K562 (cell line): ENCODE measurements around the gene CKM. TPM values are rescaled to one million over a fixed set of nuclear protein-coding genes. Genes with fewer than 3 reads are reported as not detected.

Experiments
- ATAC-seq: fragments of 200-7000 bp; cut with Tn5 transposase; 3 replicates; pipeline ENCODE4 v1.9.1; 2020; ENCODE audit warnings: moderate library complexity
- BruUV-seq: library from RNA; stranded (reverse); fragments of 400-500 nt; replicated peaks from 2 replicates; lab custom pipeline; 2021; lab: Mats Ljungman, UMichigan
- CTCF ChIA-PET: fragments of 300-600 bp; formaldehyde crosslinking; extraction: SDS; loops from one replicate; lab custom pipeline; 2021; ENCODE audit warnings: low intra/inter-chr PET ratio; lab: Yijun Ruan, JAX
- POLR2A ChIA-PET: fragments of 300-600, 350-650 bp; sonication (Branson Sonifier 250); formaldehyde crosslinking; extraction: SDS; loops from one replicate; lab custom pipeline; 2021; ENCODE audit warnings: antibody characterized with exemption, inconsistent platforms; lab: Yijun Ruan, JAX
- DNase-seq, 4 experiments: peaks; one replicate each; pipeline versions ENCODE4 v3.0.0 to v3.0.0-alpha.2; 2011 to 2018; ENCODE audit warnings: low spot score in 3 of 4, mixed read lengths in 3 of 4; ENCODE audit errors: extremely low read depth in 1 of 4
- FAIRE-seq: peaks from 2 replicates; lab custom pipeline; 2011; peaks lifted over from hg19 to GRCh38; lab: Jason Lieb, UNC
- H2AFZ ChIP-seq: 2 replicates; pipeline ENCODE4 v1.6.0; 2011; ENCODE audit warnings: low read depth, low read length, control low read depth, inconsistent platforms
- H3K27ac ChIP-seq: fragments of 200-600 bp; 3 replicates; pipeline ENCODE4 v1.8.0; 2011; ENCODE audit warnings: low read depth, mild to moderate bottlenecking, control low read depth, inconsistent platforms, low read length, moderate library complexity, mixed read lengths; ENCODE audit errors: extremely low read depth
- H3K27me3 ChIP-seq, 2 experiments: fragments of 300-600 bp in 1 of 2; 2 replicates in 1 of 2; 3 replicates in 1 of 2; pipeline versions ENCODE4 v1.6.0 to v1.8.0; 2011; ENCODE audit warnings: inconsistent platforms in 2 of 2, low read length in 2 of 2, mild to moderate bottlenecking in 1 of 2, mixed read lengths in 1 of 2, moderate library complexity in 1 of 2; ENCODE audit not compliant: control insufficient read depth in 2 of 2, insufficient read depth in 2 of 2
- H3K36me3 ChIP-seq: fragments of 300-600 bp; 3 replicates; pipeline ENCODE4 v1.8.0; 2011; ENCODE audit warnings: mild to moderate bottlenecking, low read length, inconsistent platforms; ENCODE audit not compliant: control insufficient read depth, insufficient read depth
- H3K4me1 ChIP-seq, 2 experiments: fragments of 200-600 bp in 1 of 2; replicated peaks in 1 of 2; 2 replicates in 1 of 2; 3 replicates in 1 of 2; pipeline versions ENCODE4 v1.5.1 to v1.8.0; 2011; ENCODE audit warnings: inconsistent platforms in 2 of 2, low read length in 2 of 2, mild to moderate bottlenecking in 1 of 2, mixed read lengths in 1 of 2, moderate library complexity in 1 of 2; ENCODE audit not compliant: control insufficient read depth in 2 of 2, insufficient read depth in 2 of 2
- H3K4me2 ChIP-seq: 2 replicates; pipeline ENCODE4 v1.6.1; 2011; ENCODE audit warnings: low read length, control low read depth, inconsistent platforms, mixed read lengths; ENCODE audit not compliant: insufficient read depth
- H3K4me3 ChIP-seq: fragments of 200-600 bp; sonication (generic), shearing (Covaris generic); 2 replicates; pipeline ENCODE4 v1.5.1; 2016; ENCODE audit warnings: control low read depth, inconsistent platforms
- H3K79me2 ChIP-seq: fragments of 200-600 bp; 3 replicates; pipeline ENCODE4 v1.8.0; 2011; ENCODE audit warnings: low read length, inconsistent platforms; ENCODE audit not compliant: control insufficient read depth, insufficient read depth
- H3K9ac ChIP-seq, 2 experiments: 2 replicates each; pipeline versions ENCODE4 v1.6.0 to v1.6.1; 2011; ENCODE audit warnings: low read depth in 2 of 2, low read length in 2 of 2, control low read depth in 1 of 2, inconsistent platforms in 1 of 2, mild to moderate bottlenecking in 1 of 2, mixed read lengths in 1 of 2; ENCODE audit not compliant: insufficient read depth in 1 of 2
- H3K9me1 ChIP-seq: one replicate; pipeline ENCODE4 v1.6.0; 2011; ENCODE audit warnings: inconsistent platforms, mild to moderate bottlenecking, low read length, moderate library complexity; ENCODE audit not compliant: control insufficient read depth, insufficient read depth
- H3K9me3 ChIP-seq: replicated peaks from 2 replicates; pipeline ENCODE4 v1.5.1; 2011; ENCODE audit warnings: low read depth, low read length, inconsistent platforms; ENCODE audit not compliant: control insufficient read depth, insufficient read depth
- H4K20me1 ChIP-seq: replicated peaks from 2 replicates; pipeline ENCODE4 v1.6.1; 2011; ENCODE audit warnings: low read length, inconsistent platforms, mixed read lengths; ENCODE audit not compliant: control insufficient read depth, insufficient read depth
- ADNP ChIP-seq: fragments of 200-800 bp; sonication (Bioruptor generic); IDR thresholded peaks from 2 replicates; pipeline ENCODE4 v1.6.1; 2016; ENCODE audit warnings: missing genetic modification characterization, missing compliant biosample characterization
- AFF4 ChIP-seq: sonication (generic); formaldehyde crosslinking; IDR thresholded peaks from 2 replicates; pipeline ENCODE4 v1.8.0; 2023; ENCODE audit warnings: mild to moderate bottlenecking, missing genetic modification reagents
- C11orf30 ChIP-seq: fragments of 450-650 bp; IDR thresholded peaks from 2 replicates; pipeline ENCODE4 v1.6.1; 2016; ENCODE audit warnings: low read depth, mild to moderate bottlenecking
- ETV5 ChIP-seq: sonication (generic); formaldehyde crosslinking; IDR thresholded peaks from 2 replicates; pipeline ENCODE4 v1.4.0; 2020; ENCODE audit warnings: low read depth, mild to moderate bottlenecking, missing genetic modification reagents
- EWSR1 ChIP-seq: fragments of 450-650 bp; IDR thresholded peaks from 2 replicates; pipeline ENCODE4 v1.6.1; 2018; ENCODE audit warnings: borderline replicate concordance, mild to moderate bottlenecking, low read depth, moderate library complexity; ENCODE audit not compliant: partially characterized antibody
- FOXM1 ChIP-seq, 2 experiments: fragments of 450-650 bp in 1 of 2; sonication (generic) in 1 of 2; formaldehyde crosslinking in 1 of 2; IDR thresholded peaks; 2 replicates each; pipeline versions ENCODE4 v1.6.1 to v1.9.0; 2017 to 2022; ENCODE audit warnings: low read depth in 2 of 2, mild to moderate bottlenecking in 2 of 2, missing genetic modification reagents in 1 of 2, moderate library complexity in 1 of 2
- JUN ChIP-seq, 2 experiments: sonication (generic) in 1 of 2; formaldehyde crosslinking in 1 of 2; IDR thresholded peaks; 2 replicates each; pipeline versions ENCODE4 v1.6.1 to v1.8.0; 2012 to 2022; ENCODE audit warnings: borderline replicate concordance in 2 of 2, mild to moderate bottlenecking in 2 of 2, improper control_type of control experiment in 1 of 2, low read depth in 1 of 2, low read length in 1 of 2, missing genetic modification reagents in 1 of 2
- MLX ChIP-seq, 2 experiments: fragments of 450-650 bp in 1 of 2; sonication (generic) in 1 of 2; formaldehyde crosslinking; conservative IDR thresholded peaks; 2 replicates each; pipeline versions ENCODE4 v1.4.0 to v1.8.1; 2020 to 2022; ENCODE audit warnings: mild to moderate bottlenecking in 1 of 2, missing genetic modification reagents in 1 of 2
- RCOR1 ChIP-seq, 2 experiments: IDR thresholded peaks; 2 replicates each; pipeline ENCODE4 v1.6.1; 2012; ENCODE audit warnings: low read depth in 2 of 2, low read length in 2 of 2, borderline replicate concordance in 1 of 2, improper control_type of control experiment in 1 of 2
- SMAD1 ChIP-seq: fragments of 150-350 bp; IDR thresholded peaks from 2 replicates; pipeline ENCODE4 v1.6.1; 2014; ENCODE audit warnings: low read length, low read depth; ENCODE audit not compliant: partially characterized antibody
- TARDBP ChIP-seq: fragments of 450-650 bp; IDR thresholded peaks from 2 replicates; pipeline ENCODE4 v1.6.1; 2016
- ZBTB12 ChIP-seq: fragments of 250-450 bp; sonication (Bioruptor Pico); IDR thresholded peaks from 2 replicates; pipeline ENCODE4 v1.4.0; 2020
- ZNF274 ChIP-seq: IDR thresholded peaks from 2 replicates; pipeline ENCODE4 v1.6.1; 2011; ENCODE audit warnings: low read depth, mild to moderate bottlenecking, low read length, moderate library complexity, borderline replicate concordance
- ZNF316 ChIP-seq: fragments of 450-650 bp; IDR thresholded peaks from 2 replicates; pipeline ENCODE4 v1.6.1; 2016
- ZNF324 ChIP-seq: fragments of 250-450 bp; sonication (Bioruptor Pico); IDR thresholded peaks from 2 replicates; pipeline ENCODE4 v1.4.0; 2020; ENCODE audit warnings: mild to moderate bottlenecking
- WGBS: fragments of 100-300 bp; shearing (Covaris generic); methylation state at CpG from one replicate; pipeline ENCODE4 v1.1.6; 2016; ENCODE audit warnings: low coverage, mixed read lengths; ENCODE audit not compliant: insufficient coverage; ENCODE audit errors: missing lambda C conversion rate; 5-methylcytosine and 5-hydroxymethylcytosine counted together
- in situ Hi-C: fragments of 300-500 bp; cut with MboI; formaldehyde crosslinking; loops from 4 replicates; pipeline ENCODE4 v1.15.0; 2018; ENCODE audit warnings: inconsistent platforms, mixed read lengths
- intact Hi-C: fragments of 100-400 bp; cut with micrococcal nuclease; formaldehyde crosslinking; loops from 2 replicates; pipeline ENCODE4 v1.14.2; 2022
- polyA plus RNA-seq, 8 experiments: library from polyadenylated mRNA; depleted of rRNA in 4 of 8; stranded (reverse) in 5 of 8; unstranded in 3 of 8; fragments of >200 nt; fragmentation: Nextera tagmentation in 2 of 8; fragmentation: Illumina TruSeq in 1 of 8; extraction: Ambion mirVana in 2 of 8; extraction: Trizol in 1 of 8; gene quantifications; 2 replicates each; pipeline versions ENCODE4 v1.2.1 to v1.2.3, GENCODE V29; 2011 to 2014; ENCODE audit warnings: inconsistent platforms in 1 of 8, missing spikeins in 1 of 8
- total RNA-seq, 7 experiments: library from RNA; depleted of rRNA in 6 of 7; stranded (reverse); fragments of >200 nt in 6 of 7; fragmentation: Illumina TruSeq in 2 of 7; extraction: Trizol in 2 of 7; gene quantifications; 2 replicates each; pipeline versions ENCODE4 v1.2.1 to v1.2.3, GENCODE V29; 2011 to 2021; ENCODE audit warnings: low replicate concordance in 1 of 7

CKM gene
- total and polyA plus RNA-seq, 9 of the 15 experiments (the other 6 are each of a cell fraction or from before 2014, with no cell fraction given), result 0.06 to 0.17 (median 0.09) TPM; not detected in 4

- H2AFZ ChIP-seq, result no peak overlapping the region
- H3K4me1 ChIP-seq, result peaks cover 0 to 5% of the 10 kb centered on the region in 2 experiments; a peak in 2 of 5 replicates
- H4K20me1 ChIP-seq, result no peaks in the 10 kb centered on the region
- peaks cover 4% of the 10 kb centered on the region for H3K9me1 ChIP-seq
- H3K9ac ChIP-seq, result no peak overlapping the region
- H3K4me2 ChIP-seq, result no peak overlapping the region
- DNase-seq (peak in 1 of 4 experiments; percentile 19), FAIRE-seq (no peak), ATAC-seq (no peak)
- no peaks in the 10 kb centered on the region for H3K79me2 ChIP-seq
- H3K27me3 ChIP-seq, result no peaks in the 10 kb centered on the region
- 49% methylated on average over 7 of the region's 7 CpGs for WGBS
- POLR2A ChIA-PET, result interaction anchor here (0.5 kb wide), 1 partner anchor 34 kb away, joined by 4 read pairs; no protein-coding TSS in a partner anchor
- peak overlapping the region; percentile 43; the same call in 1 of the 3 replicates for H3K27ac ChIP-seq
- intact Hi-C loops, result no loop called here
- H3K36me3 ChIP-seq, result peaks cover 32% of the 10 kb centered on the region
- CTCF ChIA-PET, result no interaction called here
- H3K4me3 ChIP-seq, result no peak overlapping the region
- H3K9me3 ChIP-seq, result no peaks in the 10 kb centered on the region
- in situ Hi-C loops, result no loop called here
- no TSS peak for BruUV-seq
- no peak for TF ChIP-seq EWSR1
- no peak for TF ChIP-seq AFF4 (CRISPR knock-in tag)
- peak; percentile 97 for TF ChIP-seq ZNF316
- peak; percentile 87 for TF ChIP-seq ADNP (tag)
- TF ChIP-seq ETV5 (CRISPR knock-in tag), result no peak
- TF ChIP-seq ZNF274, result no peak
- TF ChIP-seq SMAD1, result no peak
- TF ChIP-seq TARDBP, result no peak
- no peak for TF ChIP-seq MLX (CRISPR knock-in tag; conservative IDR thresholded peaks at IDR 0.05)
- TF ChIP-seq ZBTB12 (CRISPR knock-in tag), result no peak
- TF ChIP-seq ZNF324 (CRISPR knock-in tag), result no peak
- TF ChIP-seq FOXM1 (IDR thresholded peaks at IDR 0.05; ENCODE audit: low read depth), result no peak
- TF ChIP-seq FOXM1 (CRISPR knock-in tag; IDR thresholded peaks at IDR 0.05; ENCODE audit: low read depth), result no peak
- peak; percentile 95 for TF ChIP-seq C11orf30
- no peak for TF ChIP-seq JUN (IDR thresholded peaks at IDR 0.05; ENCODE audit: borderline replicate concordance, low read depth, low read length)
- TF ChIP-seq JUN (CRISPR knock-in tag; IDR thresholded peaks at IDR 0.05; ENCODE audit: borderline replicate concordance), result no peak
- peak in 1 of 2 experiments; percentile 21; a peak in 1 of 4 replicates for TF ChIP-seq RCOR1 (IDR thresholded peaks at IDR 0.05; ENCODE audit: borderline replicate concordance in 1 of 2, low read depth in 2 of 2, low read length in 2 of 2)
Observed at GRCh38 chr19:45283443-45284033, 39.1 kb downstream of the CKM start.
